ENCODE results near the gene BHMT2. TPM values are rescaled to one million over a fixed set of nuclear protein-coding genes. Genes with fewer than 3 reads are reported as not detected.

Gene BHMT2
- total and polyA plus RNA-seq, 11 donors = 1.5 to 11.3 (median 5.1) TPM

GRCh38 chr5:79030663-79031484 is 38.7 kb upstream of the BHMT2 start:
- intact Hi-C loops (cut with DNase I) = no loop called here
- Histone ChIP-seq H3K9me3 (no peaks in the 10 kb centered on the region), H3K27ac (no peak overlapping the region), H3K4me1 (no peaks in the 10 kb centered on the region), H3K36me3 (no peaks in the 10 kb centered on the region), H3K4me3 (no peak overlapping the region), H3K27me3 (no peaks in the 10 kb centered on the region)
- ATAC-seq (no peak), DNase-seq (no peak)
- TF ChIP-seq CTCF (IDR thresholded peaks at IDR 0.05) (no peak), POLR2A (IDR thresholded peaks at IDR 0.05) (no peak)
- 89 to 97% (median 94%) methylated on average over 11 of the region's 11 CpGs for WGBS, 4 donors

- Histone ChIP-seq H3K27me3 (no peaks in the 10 kb centered on the region), H3K9me3 (peaks cover 0 to 1% (median 0%) of the 10 kb centered on the region in 12 donors), H3K4me1 (no peaks in the 10 kb centered on the region), H3K27ac (no peak overlapping the region), H3K36me3 (no peaks in the 10 kb centered on the region), H3K4me3 (no peak overlapping the region)
- 91 to 100% (median 97%) methylated on average over 1 of the region's 1 CpG for WGBS, 4 donors
- no peak for DNase-seq
- ATAC-seq = no peak
- intact Hi-C loops (cut with DNase I) = no loop called here
- TF ChIP-seq CTCF (IDR thresholded peaks at IDR 0.05) = no peak
- no peak for TF ChIP-seq POLR2A (IDR thresholded peaks at IDR 0.05)
Measured at GRCh38 chr5:79031485-79031867, 38.1 kb upstream of the BHMT2 start.

DNA sequence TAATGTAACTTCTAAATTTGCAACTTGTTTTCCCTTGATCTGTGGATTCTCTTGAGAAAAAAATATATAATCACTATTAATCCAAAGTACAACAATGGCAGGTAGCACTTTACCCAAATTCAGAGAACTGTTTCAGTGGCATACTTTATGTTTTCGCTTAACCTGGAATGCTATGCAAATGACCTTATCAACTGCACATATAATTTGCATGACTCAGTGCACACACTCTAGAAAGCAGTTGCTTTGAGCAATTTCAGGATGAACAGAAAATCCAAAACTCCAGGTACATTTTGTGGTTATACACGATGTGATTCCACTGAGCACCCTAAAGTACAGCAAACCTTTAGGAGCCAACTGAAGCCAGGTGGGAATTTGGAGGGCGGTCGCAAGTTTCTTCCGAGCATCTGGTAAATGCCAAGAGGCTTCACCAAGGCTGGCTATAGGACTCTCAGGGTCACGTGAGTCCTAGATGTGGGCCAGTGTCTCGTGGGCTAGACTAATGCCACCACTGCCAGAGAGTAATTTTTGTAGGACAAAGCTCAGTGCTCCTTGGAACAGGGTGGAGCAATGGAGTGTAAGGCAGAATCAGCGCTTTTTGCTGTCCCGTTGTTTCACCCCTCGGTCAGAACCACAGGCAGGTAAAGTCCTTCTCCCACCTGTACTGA is 37.4 kb upstream of the BHMT2 start:
- intact Hi-C loops (cut with DNase I) = no loop called here
- 91 to 96% (median 93%) methylated on average over 10 of the region's 10 CpGs for WGBS, 4 donors
- H3K4me1 ChIP-seq = no peaks in the 10 kb centered on the region
- H3K27me3 ChIP-seq = no peaks in the 10 kb centered on the region
- TF ChIP-seq CTCF (IDR thresholded peaks at IDR 0.05) (no peak), POLR2A (IDR thresholded peaks at IDR 0.05) (no peak)
- no peak overlapping the region for H3K4me3 ChIP-seq
- ATAC-seq = no peak
- no peaks in the 10 kb centered on the region for H3K36me3 ChIP-seq
- H3K9me3 ChIP-seq = peaks cover 0 to 8% (median 0%) of the 10 kb centered on the region in 12 donors
- no peak for DNase-seq
- H3K27ac ChIP-seq = no peak overlapping the region

- TF ChIP-seq POLR2A (IDR thresholded peaks at IDR 0.05) (no peak), CTCF (IDR thresholded peaks at IDR 0.05) (no peak)
- no peak for DNase-seq
- WGBS, 4 donors = 90 to 96% (median 94%) methylated on average over 5 of the region's 5 CpGs
- no peak for ATAC-seq
- Histone ChIP-seq H3K4me1 (no peaks in the 10 kb centered on the region), H3K27ac (no peak overlapping the region), H3K36me3 (no peaks in the 10 kb centered on the region), H3K4me3 (no peak overlapping the region), H3K9me3 (peaks cover 0 to 10% (median 0%) of the 10 kb centered on the region in 12 donors), H3K27me3 (no peaks in the 10 kb centered on the region)
- intact Hi-C loops (cut with DNase I) = no loop called here
Measured at GRCh38 chr5:79032782-79033181, 36.8 kb upstream of the BHMT2 start.

Measured in heart left ventricle (tissue), 16 donors.